ENCODE data around the gene LAMA3.

LAMA3 gene

DNA sequence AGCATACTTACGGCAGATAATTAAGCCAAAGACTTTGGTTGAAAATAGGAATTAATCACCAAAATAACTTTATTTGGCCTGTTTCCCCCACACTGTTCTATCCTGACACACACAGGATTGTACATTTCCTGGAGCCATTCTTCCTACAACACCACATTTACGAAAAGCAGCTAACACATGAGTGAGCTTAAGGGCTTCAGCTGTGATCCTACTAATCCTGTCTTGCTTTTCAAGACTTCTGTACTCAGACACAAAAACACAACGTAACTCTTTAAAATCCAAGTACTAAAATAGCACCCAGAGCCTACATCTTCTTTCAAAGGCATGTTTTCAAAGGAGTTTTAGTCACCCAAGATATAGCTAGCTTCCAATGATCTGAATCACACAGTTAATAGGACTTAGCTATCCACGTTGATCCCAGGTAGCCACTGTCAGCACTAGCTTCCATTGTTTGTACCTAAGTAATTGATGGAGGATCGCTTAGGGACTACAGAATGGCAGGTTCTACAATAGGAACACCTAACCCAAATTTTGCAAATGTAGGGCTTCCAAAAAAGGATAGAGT, 282.5 kb downstream of the LAMA3 start:
- no peak for DNase-seq (ENCODE audit: low spot score)

DNA sequence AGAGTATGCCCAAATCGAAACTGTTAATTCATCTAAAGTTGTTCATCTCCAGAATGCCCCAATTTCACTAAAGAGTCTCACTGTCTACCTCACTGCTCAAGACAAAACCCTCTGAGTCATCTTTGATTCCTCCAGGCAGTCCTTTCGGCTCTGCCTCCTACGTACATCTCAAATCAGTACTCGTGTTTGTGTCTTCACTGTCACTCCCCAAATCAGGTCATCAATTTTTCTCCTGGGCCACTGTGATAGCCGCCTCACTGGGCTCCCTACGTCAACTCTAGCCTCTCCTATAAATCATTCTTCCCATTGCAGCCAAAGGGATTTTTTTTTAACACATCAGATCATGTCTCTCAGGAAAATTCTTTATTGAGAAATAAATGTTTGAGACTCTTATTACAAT, 283.2 kb downstream of the LAMA3 start:
- DNase-seq (ENCODE audit: low spot score) = no peak

DNA sequence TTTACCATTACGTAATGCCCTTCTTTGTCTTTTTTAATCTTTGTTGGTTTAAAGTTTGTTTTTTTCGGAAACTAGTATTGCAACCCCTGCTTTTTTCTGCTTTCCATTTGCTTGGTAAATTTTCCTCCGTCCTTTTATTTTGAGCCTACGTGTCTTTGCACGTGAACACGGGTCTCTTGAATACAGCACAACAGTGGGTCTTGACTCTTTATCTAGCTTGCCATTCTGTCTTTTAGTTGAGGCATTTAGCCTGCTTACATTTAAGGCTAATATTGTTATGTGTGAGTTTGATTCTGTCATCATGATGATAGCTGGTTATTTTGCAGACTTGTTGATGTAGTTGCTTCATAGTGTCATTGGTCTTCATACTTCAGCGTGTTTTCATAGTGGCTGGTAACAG, 287.9 kb downstream of the LAMA3 start:
- no peak for DNase-seq (ENCODE audit: low spot score)

DNA sequence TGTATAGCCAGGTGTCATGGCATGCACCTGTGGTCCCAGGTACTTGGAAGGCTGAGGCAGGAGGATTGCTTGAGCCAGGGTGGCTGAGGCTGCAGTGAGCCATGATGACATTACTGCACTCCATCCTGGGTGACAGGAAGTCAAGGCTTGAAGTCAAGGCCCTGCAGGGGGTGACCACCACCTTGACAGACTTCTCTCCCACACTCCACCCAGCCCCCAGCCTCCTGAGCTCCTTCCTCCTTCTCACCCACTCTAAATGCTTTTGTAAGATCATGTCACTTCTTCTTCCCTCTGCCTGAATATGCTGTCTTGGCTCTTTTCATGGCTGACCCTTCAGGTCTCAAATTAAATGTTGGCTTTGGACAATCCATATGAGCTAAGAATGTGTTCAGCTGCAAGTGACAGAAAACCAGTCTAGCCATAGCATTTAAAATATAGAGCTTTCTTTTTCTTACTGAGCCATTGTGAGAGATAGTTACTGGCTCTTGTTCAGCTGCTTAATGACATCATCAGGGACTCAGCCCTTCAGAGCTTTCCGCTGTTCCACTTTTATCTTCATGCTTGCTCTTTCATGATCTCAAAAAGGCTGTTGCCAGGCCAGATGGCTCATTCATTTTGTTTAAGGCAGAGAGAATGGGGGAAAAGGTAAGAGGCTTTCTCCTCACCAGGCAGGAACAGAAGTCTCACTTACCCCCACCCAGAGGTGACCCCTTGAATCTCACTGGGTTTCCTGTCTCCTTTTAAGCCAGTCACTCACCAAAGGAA, 288.6 kb downstream of the LAMA3 start:
- no peak for DNase-seq (ENCODE audit: low spot score)

DNA sequence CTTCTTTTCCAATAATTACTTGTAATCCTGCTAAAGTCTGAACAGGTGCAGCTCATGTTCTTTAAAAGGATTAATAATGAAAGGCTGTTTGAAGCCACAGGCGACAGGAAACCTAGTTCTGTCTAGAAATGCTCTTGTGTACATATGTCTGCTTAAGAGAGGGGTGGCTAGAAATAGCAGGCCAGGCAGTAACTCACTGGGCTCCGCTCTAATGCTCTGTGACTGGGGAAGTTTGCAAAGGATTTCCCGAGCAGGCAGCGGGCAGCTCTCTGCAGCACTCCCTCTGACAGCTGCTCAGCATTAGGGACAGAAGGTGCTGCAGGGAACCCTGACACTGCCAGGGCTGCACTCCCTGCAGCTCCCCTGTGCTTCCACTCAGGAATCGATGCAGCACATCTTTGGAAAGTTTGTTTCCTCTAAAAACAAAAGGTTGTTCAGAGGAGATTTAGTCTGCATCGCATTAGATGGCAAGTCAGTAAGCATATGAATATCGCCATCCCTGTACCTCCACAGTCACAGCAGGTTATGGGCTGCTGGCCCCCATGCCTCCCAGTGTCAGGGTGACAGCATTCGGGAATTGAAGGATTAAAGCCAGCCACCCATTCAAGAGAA, 292.2 kb downstream of the LAMA3 start:
- no peak for DNase-seq (ENCODE audit: low spot score)

DNA sequence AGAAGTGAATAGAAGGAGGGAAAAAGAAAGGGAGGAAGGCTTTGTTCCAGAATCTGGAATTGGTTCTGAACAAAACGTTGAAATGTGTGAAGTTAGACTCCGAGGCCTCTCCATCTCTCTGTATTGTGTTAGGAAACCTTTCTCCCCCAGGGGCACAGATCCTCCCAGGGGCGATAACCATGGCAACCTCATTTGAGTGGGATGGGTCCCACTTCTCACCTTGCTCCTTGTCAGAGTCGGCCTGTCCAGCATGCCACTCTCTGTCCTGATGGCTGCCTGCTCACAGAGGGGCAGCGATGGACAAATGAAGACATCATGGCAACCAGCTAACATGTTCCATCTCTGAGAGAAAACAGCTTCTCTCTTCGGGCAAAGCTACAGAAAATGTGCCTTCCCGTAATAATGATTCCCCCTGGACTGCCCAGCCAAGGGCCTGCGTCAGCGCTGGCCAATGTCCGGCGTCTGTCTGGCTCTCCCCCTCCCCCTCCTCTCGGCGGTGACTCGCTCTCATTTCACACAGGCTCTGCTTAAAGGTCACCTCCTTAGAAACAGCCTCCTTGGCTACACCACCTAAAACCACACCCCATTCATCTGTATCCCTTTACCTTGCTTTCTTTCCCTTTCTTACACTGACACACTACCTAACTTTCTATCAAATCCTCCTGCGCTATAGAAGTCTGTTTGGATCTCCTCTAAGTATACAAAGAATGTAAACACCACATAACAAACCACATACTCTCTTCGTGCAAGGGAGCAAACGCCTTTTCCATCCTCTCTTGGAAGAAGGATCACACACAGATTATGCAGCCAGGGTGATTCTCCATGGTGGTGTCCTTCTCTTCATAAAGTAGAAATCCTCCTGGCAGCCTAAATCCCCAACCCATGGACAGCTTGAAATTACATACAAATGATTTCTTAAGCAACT, 293.2 kb downstream of the LAMA3 start:
- DNase-seq (ENCODE audit: low spot score) = no peak

DNA sequence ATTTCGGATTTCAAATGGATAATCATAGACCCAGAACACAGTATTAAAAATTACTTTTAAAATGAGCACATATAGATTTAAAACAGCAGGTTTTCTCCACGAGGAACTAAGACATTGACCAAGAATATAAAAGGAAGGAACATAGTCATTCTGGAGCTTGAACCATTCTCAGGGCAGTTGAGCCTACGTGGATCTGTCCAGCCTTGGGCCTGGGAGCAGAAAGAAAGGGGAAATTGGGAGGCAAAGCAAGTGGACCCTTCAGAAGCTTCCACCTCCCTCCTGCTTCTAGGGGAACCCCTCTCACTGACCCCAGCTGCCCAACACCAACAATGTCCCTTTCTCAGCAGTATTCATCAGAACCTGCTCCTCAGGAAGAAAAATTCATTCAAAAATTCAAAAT, 293.9 kb downstream of the LAMA3 start:
- DNase-seq (ENCODE audit: low spot score) = no peak

DNA sequence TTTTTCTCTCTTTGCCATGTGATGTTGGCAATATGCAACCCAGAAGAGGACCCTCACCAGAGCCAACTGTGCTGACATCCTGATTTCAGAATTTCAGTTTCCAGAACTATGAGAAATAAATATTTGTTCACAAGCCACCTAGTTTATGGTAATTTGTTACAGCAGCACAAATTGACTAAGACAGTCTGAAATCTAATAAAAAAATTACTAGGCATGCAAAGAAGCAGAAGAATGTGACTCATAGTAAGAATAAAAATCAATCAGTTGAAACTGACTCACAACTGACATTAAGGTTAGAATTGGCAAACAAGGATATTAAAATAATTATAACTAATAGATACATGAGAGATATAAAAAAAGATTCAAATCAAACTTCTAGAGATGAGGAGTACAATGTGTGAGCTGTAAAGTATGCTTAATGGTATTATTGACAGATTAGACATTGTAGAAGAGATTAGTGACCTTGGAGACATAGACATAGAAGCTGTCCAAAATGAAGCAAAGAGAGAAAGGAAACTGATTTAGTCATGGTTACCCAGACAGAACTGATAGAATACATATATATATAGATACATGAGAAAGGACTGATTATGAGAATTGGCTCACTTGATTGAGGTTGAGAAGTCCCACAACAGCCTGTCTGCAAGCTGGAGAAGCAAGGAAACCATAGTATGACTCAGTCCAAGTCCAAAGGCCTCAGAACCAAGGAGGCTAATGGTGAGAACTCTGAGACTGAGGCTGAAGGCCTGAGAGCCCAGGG, 297.5 kb downstream of the LAMA3 start:
- DNase-seq (ENCODE audit: low spot score) = no peak

DNA sequence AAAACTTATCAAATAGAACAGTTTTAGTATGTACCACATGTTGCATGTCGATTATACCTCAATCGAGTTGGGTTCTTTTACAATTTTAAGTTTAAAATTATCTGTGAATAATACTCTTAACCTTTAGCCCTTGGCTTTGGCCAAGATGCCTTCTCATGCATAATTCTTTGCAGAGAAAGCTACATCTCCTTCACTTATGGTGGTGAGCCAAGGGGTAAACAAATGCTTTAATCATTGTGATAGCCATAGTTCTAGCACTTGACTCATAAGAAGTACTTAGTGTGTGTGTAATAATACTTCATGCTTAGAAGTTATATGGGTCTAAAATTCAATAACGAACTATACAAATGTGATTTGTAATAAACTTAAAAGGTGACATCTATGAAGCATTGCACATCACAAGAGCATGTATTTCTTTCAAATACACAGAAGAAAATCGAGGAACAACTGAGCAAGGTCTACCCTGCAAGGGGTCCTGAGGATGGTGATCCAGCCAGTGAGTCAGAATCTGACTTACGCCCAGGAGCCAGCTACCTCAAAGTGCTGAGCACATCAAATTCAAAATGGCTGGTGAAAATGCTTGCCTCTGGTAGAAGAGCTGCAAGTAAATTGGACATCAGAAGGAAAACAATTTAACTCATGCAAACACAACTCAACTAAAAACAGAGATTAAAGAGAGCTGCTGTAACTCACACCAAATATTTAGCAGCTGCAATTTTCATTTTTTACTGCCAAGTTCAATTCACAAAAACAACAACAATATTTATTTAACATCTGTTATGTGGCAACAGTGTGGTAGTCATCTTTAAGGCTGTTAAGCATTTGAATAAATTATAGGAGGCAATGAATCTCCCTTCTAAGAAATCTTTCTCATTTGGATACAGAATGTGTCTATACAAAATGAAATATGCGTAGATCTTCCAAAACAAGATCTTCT, 301.5 kb downstream of the LAMA3 start:
- DNase-seq (ENCODE audit: low spot score) = no peak

DNA sequence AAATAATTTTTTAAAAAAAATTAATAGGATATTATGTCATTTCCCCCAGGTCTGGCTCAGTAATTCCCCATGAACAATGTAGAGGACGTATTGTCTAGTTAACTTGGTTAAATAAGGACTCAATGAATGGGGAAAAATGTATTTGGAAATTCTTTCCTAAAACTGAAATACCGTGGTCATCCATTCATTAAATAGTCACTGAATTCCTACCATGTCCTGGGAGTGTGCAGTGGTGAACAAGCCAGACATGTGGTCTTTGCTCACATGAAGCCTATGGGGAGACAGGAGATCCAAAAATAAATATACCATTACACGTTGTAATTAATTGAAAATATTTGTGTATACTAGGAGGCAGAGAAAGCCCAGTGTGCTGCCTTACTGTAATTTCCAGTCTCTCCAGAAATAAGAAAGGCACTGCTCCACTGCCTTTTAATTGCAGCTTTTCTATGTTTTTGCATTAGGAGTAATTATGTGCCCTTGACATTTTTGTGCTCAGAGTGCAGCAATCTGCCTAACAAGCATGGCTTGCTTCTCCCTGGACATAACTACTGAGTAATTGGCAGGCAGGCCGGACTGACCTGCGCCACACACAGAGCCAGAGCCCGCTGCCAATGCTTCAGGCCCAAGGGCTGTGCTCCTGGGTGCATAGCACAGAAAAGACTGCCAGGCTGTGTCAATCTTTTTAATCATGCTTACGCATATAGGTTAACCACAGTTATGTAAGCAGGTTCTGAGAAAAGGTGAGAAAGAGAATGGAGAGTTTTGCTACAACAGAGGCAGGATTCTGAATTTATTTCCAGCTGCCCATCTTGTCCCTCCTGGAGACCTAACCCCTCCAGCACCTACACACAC, 303.1 kb downstream of the LAMA3 start:
- no peak for DNase-seq (ENCODE audit: low spot score)

DNA sequence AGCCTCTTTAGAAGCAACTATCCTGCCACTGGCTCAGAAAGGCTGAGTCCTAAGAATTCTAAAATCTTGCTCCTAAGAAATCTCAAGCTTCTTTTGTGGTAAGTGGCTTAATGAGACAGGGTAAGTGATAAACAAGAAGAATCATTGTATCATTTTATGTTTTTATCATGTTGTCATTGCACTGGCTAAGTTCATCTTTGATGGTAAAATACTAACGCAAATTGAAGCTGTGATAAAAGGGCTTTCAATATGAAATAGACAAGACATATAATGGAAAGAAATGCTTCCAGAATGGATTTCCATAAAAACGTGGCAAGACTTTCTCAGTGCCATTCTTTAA, 303.7 kb downstream of the LAMA3 start:
- no peak for DNase-seq (ENCODE audit: low spot score)

DNA sequence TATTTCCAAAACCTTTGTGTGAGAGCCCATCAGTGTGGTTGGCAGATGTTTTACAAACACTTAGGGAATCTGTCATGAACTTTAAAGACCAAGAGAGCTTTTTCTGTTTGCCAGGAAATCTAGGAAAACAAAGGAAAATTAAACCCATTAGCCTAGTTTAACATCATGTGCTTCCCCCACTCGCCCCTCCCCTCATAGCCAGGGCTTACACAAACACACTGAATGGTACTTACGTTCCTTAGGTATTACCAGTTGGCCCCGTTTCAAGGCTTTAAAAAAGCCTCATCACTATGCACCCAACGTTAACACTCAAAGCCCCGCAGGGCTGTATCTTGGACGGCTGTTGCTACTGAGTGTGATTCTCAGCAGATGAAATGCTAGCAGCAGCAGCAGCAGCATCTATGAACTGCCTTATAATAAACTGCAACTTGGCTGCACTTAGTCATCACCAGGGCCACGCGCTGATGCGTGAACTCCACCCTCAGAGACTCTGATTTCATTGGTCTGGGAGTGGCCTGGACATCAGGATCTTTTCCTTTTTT, 305.2 kb downstream of the LAMA3 start:
- no peak for DNase-seq (ENCODE audit: low spot score)

DNA sequence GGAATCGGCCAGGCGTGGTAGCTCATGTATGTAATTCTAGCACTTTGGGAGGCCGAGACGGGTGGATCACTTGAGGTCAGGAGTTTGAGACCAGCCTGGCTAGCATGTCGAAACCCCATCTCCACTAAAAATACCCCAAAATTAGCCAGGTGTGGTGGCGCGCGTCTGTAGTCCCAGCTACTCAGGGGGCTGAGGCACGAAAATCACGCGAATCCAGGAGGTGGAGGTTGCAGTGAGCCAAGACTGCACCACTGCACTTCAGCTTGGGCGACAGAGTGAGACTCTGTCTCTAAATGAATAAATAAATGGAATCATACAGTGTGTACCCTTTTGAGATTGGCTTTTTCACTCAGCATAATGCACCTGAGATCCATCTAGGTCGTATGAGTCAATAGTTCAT, 305.9 kb downstream of the LAMA3 start:
- no peak for DNase-seq (ENCODE audit: low spot score)

DNA sequence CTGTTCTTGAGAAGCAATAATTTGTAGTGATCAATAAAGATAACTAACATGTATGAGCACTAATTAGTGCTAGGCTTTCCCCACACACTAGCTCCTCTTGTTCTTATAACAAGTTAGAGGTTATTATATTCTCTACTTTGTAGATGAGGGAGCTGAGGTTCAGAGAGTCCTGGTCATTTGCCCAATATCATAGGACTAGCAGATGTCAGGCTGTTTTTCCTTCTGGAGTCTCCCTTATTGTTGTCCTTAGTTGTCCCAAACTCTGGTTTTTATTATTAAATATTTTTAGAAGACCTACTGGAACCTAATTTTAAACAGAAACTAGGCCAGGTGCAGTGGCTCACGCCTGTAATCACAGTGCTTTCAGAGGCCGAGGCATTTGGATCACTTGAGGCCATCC, 308.8 kb downstream of the LAMA3 start:
- no peak for DNase-seq (ENCODE audit: low spot score)

DNA sequence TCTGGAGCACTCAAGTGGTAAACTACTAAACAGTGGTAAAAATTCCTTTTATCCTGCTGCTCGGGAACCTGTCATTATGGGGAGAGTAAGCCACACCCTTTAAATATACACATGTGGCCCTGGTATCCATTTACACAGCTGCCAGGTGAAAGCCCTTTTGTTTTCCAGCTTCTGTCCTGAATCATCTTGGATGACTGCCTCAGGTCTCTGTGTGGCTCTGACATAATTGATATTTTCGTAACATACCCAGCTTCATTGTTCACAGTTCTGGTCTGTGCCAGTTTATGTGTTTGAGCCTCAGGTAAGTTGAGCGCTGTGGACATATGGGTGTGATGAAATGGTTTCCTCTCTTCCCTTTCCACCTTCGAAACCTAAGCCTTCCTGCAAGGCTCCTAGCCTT, 309.6 kb downstream of the LAMA3 start:
- DNase-seq (ENCODE audit: low spot score) = no peak

DNA sequence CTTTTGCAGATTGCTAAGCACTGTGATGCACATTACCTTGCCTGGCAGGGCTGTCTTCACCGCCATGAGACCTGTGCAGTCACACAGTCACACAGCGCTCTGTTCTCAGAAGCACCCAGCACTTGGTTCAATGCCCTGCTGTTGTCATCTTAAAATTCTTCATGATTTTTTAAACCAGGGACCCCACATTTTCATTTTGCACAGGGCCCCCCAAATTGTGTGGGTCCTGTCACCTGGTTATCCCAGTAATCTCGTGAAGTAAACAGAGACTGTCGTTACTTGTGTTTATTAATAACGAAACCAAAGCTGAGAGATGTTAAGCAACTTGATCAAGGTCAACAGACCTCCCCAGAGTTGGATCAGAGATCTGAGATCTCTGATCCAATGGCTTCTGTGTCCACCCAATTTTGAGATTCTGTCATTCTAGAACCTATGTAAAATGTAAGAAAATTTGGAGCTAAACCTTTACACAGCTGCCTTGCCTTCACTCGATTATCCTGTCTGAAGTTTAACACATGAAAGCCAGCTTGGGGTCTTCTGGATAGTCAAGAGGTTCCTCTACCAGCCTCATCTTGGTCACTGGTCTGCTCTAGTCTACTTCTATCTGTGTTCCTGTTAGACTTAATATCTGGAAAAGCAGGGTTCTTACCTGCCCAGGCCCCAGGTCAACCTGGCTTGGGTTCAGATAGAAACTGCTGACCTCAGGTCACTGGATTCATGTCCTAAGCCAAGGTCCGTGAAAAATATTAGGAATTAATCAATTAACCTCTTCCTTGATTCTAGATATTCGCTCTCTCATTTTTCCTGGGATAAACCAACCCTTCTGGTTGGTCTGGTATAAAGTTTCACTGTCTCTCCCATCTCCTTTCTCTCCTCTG, 311.6 kb downstream of the LAMA3 start:
- DNase-seq (ENCODE audit: low spot score) = no peak

DNA sequence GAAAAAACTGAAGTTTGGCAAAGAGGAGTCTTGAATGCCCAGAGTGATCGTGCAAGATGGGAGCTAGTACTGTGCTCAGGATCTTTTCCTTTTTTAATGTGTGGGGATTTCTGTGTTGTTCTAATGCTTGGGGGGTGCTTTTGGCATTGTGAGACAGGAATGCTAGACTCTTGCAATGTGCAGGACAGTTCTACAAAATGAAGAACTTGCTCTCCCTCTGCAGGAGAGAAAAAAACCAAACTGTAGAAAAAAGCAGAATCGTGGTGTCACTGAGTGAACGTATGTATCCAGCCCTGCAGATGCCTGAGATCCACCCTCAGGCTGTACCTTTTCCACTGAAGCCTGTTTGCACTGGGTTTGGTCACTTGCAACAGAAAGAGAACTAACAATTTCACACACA, 313.2 kb downstream of the LAMA3 start:
- no peak for DNase-seq (ENCODE audit: low spot score)

DNA sequence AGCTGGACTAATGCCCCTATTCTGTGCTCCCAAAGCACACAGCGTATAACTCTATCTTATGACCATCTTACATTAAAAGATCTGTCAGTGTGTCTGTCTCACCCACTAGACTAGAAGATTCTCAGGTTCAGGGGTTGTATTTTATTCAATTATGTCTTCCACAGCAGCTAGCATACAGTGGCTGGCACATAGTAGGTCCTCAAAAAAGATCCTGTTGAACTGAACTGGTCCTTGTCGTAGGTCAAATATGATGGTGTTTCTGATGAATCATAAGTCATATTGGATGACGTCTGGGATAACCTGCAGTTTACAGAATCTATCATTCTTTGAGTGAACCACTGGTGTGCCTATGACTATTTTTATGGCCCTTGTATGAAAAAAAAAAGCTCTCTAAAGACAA, 314.0 kb downstream of the LAMA3 start:
- DNase-seq (ENCODE audit: low spot score) = no peak

Measured in pons (tissue), 1 donor.